AG04450 (cell line): ENCODE results near the gene RP2. TPM values are rescaled to one million over a fixed set of nuclear protein-coding genes. Genes with fewer than 3 reads are reported as not detected.
A peak's percentile ranks its signal among the peaks of the same experiment; 100 is the strongest.

Source experiments
- CTCF ChIA-PET: fragments of 300-600, 350-600 bp; formaldehyde crosslinking; extraction: SDS; loops from one replicate; lab custom pipeline; 2022; ENCODE audit warnings: antibody characterized with exemption, inconsistent platforms; lab: Charles Lee
- POLR2A ChIA-PET: fragments of 350-600 bp; formaldehyde crosslinking; extraction: SDS; loops from one replicate; lab custom pipeline; 2021; ENCODE audit warnings: antibody characterized with exemption, inconsistent platforms; lab: Yijun Ruan, JAX
- DNase-seq: peaks from one replicate; pipeline ENCODE4 v3.0.0-alpha.2; 2011; ENCODE audit warnings: low read depth, low spot score
- H3K27ac ChIP-seq: one replicate; pipeline ENCODE4 v1.5.1; 2012; ENCODE audit warnings: low read depth, low read length, control low read depth
- H3K27me3 ChIP-seq: one replicate; pipeline ENCODE4 v1.6.0; 2012; ENCODE audit warnings: low read length; ENCODE audit not compliant: control insufficient read depth, insufficient read depth
- H3K4me3 ChIP-seq: 2 replicates; pipeline ENCODE4 v1.5.1; 2011; ENCODE audit warnings: mild to moderate bottlenecking, low read depth, low read length, control low read depth
- H3K9me3 ChIP-seq: 2 replicates; pipeline ENCODE4 v1.5.1; 2012; ENCODE audit warnings: low read length; ENCODE audit not compliant: control insufficient read depth, insufficient read depth
- polyA plus RNA-seq: library from polyadenylated mRNA; depleted of rRNA; stranded (reverse); fragments of >200 nt; gene quantifications from 2 replicates; pipeline ENCODE4 v1.2.3, GENCODE V29; 2011
- TF ChIP-seq, protein P1 (sequence below): IDR thresholded peaks from 2 replicates; pipeline ENCODE4 v1.5.1; 2011; ENCODE audit warnings: low read depth, low read length, control low read depth, inconsistent platforms

RP2 gene
- polyA plus RNA-seq, 1 experiment: 16.6 TPM

DNA sequence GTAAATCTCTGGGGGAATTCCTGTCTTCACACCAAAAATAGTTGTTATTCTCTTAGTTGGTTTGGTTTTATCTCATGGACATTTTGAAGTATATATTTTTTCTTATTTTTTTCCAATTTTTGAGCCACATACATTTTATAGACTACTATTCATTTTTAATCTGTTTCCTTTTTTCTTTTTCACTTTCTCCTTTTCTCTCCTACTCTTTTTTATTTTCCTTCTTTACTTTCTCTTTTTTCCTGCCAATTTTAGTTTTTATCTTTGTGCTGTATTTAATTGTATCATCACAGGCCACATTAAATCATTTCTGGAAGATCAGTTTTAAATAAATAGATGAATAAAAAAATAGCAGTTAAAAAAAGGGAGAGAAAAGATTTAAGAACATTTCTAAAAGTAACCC is 61.4 kb downstream of the RP2 start:
- Histone ChIP-seq H3K9me3 (no peaks in the 10 kb centered on the region), H3K27ac (no peak overlapping the region), H3K27me3 (no peaks in the 10 kb centered on the region), H3K4me3 (no peak overlapping the region)
- TF ChIP-seq, protein P1, sequence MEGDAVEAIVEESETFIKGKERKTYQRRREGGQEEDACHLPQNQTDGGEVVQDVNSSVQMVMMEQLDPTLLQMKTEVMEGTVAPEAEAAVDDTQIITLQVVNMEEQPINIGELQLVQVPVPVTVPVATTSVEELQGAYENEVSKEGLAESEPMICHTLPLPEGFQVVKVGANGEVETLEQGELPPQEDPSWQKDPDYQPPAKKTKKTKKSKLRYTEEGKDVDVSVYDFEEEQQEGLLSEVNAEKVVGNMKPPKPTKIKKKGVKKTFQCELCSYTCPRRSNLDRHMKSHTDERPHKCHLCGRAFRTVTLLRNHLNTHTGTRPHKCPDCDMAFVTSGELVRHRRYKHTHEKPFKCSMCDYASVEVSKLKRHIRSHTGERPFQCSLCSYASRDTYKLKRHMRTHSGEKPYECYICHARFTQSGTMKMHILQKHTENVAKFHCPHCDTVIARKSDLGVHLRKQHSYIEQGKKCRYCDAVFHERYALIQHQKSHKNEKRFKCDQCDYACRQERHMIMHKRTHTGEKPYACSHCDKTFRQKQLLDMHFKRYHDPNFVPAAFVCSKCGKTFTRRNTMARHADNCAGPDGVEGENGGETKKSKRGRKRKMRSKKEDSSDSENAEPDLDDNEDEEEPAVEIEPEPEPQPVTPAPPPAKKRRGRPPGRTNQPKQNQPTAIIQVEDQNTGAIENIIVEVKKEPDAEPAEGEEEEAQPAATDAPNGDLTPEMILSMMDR: no peak
- CTCF ChIA-PET: no interaction called here
- POLR2A ChIA-PET: no interaction called here
- DNase-seq: no peak

- ChIA-PET POLR2A (interaction anchor here (1.5 kb wide), 1 partner anchor 67 kb away, joined by 3 read pairs; the partner anchor contains the start of gene RP2), CTCF (interaction anchor here (0.6 to 2.8 kb wide), 26 partner anchors 9 to 214 kb away, joined by 3 to 30 read pairs (median 6); partner anchors contain the start of gene JADE3)
- peak; percentile 11 for DNase-seq
- Histone ChIP-seq H3K27ac (no peak overlapping the region), H3K27me3 (no peaks in the 10 kb centered on the region), H3K9me3 (no peaks in the 10 kb centered on the region), H3K4me3 (peak overlapping the region; percentile 73)
- TF ChIP-seq, protein P1: peak; percentile 59
Measured at GRCh38 chrX:46903458-46904242, 66.8 kb downstream of the RP2 start.

DNA sequence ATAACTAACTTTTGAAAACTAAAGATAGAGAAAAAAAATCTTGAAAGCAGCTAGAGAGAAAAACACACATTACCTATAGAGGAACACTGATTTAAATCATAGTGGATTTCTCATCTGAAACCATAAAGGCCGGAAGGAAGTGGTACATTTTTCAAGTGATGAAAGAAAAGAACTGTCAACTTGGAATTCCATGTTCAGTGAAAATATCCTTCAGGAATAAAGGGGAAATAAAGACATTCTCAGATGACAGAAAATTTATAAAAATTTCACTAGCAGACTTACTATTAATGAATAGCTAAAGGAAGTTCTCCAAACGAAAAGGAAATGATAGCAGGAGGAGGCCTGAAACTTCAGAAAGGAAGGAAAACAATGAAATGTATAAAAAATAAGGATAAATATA is 67.8 kb downstream of the RP2 start:
- no peak for DNase-seq
- Histone ChIP-seq H3K27me3 (peaks cover under 1% of the 10 kb centered on the region), H3K9me3 (no peaks in the 10 kb centered on the region), H3K4me3 (no peak overlapping the region), H3K27ac (no peak overlapping the region)
- POLR2A ChIA-PET: interaction anchor here (1.5 kb wide), 1 partner anchor 68 kb away, joined by 3 read pairs; the partner anchor contains the start of gene RP2
- CTCF ChIA-PET: interaction anchor here (0.6 to 2.8 kb wide), 13 partner anchors 8 to 350 kb away, joined by 3 to 30 read pairs (median 9); partner anchors contain the start of gene JADE3
- TF ChIP-seq, protein P1: no peak

GRCh38 chrX:46910415-46910814 is 73.6 kb downstream of the RP2 start:
- TF ChIP-seq, protein P1: no peak
- no peak for DNase-seq
- ChIA-PET CTCF (no interaction called here), POLR2A (no interaction called here)
- Histone ChIP-seq H3K9me3 (no peaks in the 10 kb centered on the region), H3K27me3 (peaks cover 3% of the 10 kb centered on the region), H3K27ac (no peak overlapping the region), H3K4me3 (no peak overlapping the region)

GRCh38 chrX:46912098-46912602 is 75.3 kb downstream of the RP2 start, which contains the start of gene JADE3:
TSS of gene JADE3 (plus strand) at chrX:46912421. CDS start at chrX:46984895, 72,474 bp downstream.
- ChIA-PET POLR2A (no interaction called here), CTCF (interaction anchor here (0.6 to 2.7 kb wide), 5 partner anchors 8 to 357 kb away, joined by 3 to 15 read pairs (median 6); no protein-coding TSS in a partner anchor)
- no peak for DNase-seq
- Histone ChIP-seq H3K27ac (no peak within 1 kb of the TSS), H3K9me3 (no peaks in the 10 kb centered on the region), H3K27me3 (peaks cover 3% of the 10 kb centered on the region), H3K4me3 (peak within 1 kb of the TSS; percentile 68)
- TF ChIP-seq, protein P1: no peak
